ENCODE measurements around the gene SH3PXD2A. TPM values are rescaled to one million over a fixed set of nuclear protein-coding genes. Genes with fewer than 3 reads are reported as not detected.
A peak's percentile ranks its signal among the peaks of the same experiment; 100 is the strongest.

Gene SH3PXD2A
- total and polyA plus RNA-seq, 9 of the 15 experiments (the other 6 are each of a cell fraction or from before 2014, with no cell fraction given) = 0.41 to 9.3 (median 2.5) TPM

DNA sequence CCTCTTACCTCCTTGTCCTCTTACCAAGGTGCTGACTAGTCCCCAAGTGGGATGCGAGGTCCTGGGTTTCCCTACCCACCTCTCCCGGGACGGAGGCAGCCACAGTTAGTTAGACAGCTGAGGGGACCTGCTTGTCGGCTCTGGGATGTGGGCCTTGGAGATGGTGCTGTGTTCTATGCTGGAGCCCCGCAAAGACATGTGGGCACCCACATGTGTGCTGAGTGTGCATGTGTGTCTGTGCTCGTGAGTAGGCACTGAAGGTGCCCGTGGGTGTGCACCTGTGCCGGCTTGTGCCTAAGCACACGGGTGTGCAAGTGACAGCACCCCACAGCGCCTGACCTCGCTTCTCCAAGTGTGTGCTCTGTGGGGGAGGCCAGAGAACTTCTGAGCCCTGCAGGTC lies 299.7 kb downstream of the SH3PXD2A start (continued):
- TF ChIP-seq HDAC6 (IDR thresholded peaks at IDR 0.05; ENCODE audit: low read depth, low read length) (no peak), HNRNPUL1 (IDR thresholded peaks at IDR 0.05; ENCODE audit: low read length) (no peak), L3MBTL2 (IDR thresholded peaks at IDR 0.05) (no peak), KAT8 (IDR thresholded peaks at IDR 0.05; ENCODE audit: low read depth) (no peak), NFE2L1 (tag; IDR thresholded peaks at IDR 0.05; ENCODE audit: borderline replicate concordance, low read depth) (no peak), NR1H2 (CRISPR knock-in tag; IDR thresholded peaks at IDR 0.05) (no peak)
- TF ChIP-seq, protein P1, sequence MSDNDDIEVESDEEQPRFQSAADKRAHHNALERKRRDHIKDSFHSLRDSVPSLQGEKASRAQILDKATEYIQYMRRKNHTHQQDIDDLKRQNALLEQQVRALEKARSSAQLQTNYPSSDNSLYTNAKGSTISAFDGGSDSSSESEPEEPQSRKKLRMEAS (CRISPR knock-in tag; IDR thresholded peaks at IDR 0.05) = no peak

DNA sequence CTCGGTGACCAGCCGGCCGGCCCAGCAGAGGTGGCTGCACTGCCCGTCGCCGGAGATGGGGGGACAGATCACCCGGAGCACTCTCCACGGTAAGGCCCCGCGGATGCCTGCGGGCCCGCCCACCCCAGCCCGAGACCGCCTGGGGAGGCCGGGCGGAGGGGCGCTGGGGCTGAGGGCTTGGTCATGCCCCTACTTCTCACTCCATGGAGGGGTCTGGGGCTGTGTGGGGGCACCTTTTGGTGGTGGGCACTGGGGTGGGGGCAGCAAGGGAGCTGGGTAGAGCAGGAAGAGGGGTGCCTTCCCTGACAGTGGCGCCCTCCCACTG lies 300.1 kb downstream of the SH3PXD2A start:
- ChIA-PET POLR2A (interaction anchor here (0.6 to 0.8 kb wide), 2 partner anchors 13 to 86 kb away, joined by 3 to 4 read pairs; no protein-coding TSS in a partner anchor), CTCF (ENCODE audit: low intra/inter-chr PET ratio) (no interaction called here)
- H3K4me3 ChIP-seq = peak overlapping the region; percentile 22; the same call in 1 of the 2 replicates
- no peak overlapping the region for H3K27ac ChIP-seq (ENCODE audit: extremely low read depth, low read depth, low read length)
- DNase-seq (ENCODE audit: extremely low read depth in 1 of 4, low spot score in 3 of 4) = no peak
- no peak; the same call in 1 of the 3 replicates for ATAC-seq
- intact Hi-C loops (cut with micrococcal nuclease) (no loop called here), in situ Hi-C loops (cut with MboI) (no loop called here)
- H3K4me1 ChIP-seq (replicated peaks in 1 of 2; ENCODE audit: control insufficient read depth in 2 of 2, insufficient read depth in 2 of 2, low read length in 2 of 2) = peaks cover 0 to 13% of the 10 kb centered on the region in 2 experiments; a peak in 3 of 5 replicates
- H3K9me1 ChIP-seq (ENCODE audit: control insufficient read depth, insufficient read depth, low read length) = no peaks in the 10 kb centered on the region
- WGBS (ENCODE audit: insufficient coverage, low coverage, missing lambda C conversion rate) = 0% methylated on average over 1 of the region's 18 CpGs
- H3K36me3 ChIP-seq (ENCODE audit: control insufficient read depth, insufficient read depth, low read length) = no peaks in the 10 kb centered on the region
- no peak overlapping the region; a peak in 1 of 4 replicates for H3K9ac ChIP-seq (ENCODE audit: insufficient read depth in 1 of 2, low read depth in 2 of 2, low read length in 2 of 2)
- TF ChIP-seq, protein P2, sequence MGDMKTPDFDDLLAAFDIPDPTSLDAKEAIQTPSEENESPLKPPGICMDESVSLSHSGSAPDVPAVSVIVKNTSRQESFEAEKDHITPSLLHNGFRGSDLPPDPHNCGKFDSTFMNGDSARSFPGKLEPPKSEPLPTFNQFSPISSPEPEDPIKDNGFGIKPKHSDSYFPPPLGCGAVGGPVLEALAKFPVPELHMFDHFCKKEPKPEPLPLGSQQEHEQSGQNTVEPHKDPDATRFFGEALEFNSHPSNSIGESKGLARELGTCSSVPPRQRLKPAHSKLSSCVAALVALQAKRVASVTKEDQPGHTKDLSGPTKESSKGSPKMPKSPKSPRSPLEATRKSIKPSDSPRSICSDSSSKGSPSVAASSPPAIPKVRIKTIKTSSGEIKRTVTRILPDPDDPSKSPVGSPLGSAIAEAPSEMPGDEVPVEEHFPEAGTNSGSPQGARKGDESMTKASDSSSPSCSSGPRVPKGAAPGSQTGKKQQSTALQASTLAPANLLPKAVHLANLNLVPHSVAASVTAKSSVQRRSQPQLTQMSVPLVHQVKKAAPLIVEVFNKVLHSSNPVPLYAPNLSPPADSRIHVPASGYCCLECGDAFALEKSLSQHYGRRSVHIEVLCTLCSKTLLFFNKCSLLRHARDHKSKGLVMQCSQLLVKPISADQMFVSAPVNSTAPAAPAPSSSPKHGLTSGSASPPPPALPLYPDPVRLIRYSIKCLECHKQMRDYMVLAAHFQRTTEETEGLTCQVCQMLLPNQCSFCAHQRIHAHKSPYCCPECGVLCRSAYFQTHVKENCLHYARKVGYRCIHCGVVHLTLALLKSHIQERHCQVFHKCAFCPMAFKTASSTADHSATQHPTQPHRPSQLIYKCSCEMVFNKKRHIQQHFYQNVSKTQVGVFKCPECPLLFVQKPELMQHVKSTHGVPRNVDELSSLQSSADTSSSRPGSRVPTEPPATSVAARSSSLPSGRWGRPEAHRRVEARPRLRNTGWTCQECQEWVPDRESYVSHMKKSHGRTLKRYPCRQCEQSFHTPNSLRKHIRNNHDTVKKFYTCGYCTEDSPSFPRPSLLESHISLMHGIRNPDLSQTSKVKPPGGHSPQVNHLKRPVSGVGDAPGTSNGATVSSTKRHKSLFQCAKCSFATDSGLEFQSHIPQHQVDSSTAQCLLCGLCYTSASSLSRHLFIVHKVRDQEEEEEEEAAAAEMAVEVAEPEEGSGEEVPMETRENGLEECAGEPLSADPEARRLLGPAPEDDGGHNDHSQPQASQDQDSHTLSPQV (IDR thresholded peaks at IDR 0.05) = no peak
- TF ChIP-seq, protein P3, sequence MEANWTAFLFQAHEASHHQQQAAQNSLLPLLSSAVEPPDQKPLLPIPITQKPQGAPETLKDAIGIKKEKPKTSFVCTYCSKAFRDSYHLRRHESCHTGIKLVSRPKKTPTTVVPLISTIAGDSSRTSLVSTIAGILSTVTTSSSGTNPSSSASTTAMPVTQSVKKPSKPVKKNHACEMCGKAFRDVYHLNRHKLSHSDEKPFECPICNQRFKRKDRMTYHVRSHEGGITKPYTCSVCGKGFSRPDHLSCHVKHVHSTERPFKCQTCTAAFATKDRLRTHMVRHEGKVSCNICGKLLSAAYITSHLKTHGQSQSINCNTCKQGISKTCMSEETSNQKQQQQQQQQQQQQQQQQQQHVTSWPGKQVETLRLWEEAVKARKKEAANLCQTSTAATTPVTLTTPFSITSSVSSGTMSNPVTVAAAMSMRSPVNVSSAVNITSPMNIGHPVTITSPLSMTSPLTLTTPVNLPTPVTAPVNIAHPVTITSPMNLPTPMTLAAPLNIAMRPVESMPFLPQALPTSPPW (CRISPR knock-in tag; IDR thresholded peaks at IDR 0.05) = peak; percentile 5; the same call in 1 of the 2 replicates
- no peak for TF ChIP-seq IFI16 (CRISPR knock-in tag; IDR thresholded peaks at IDR 0.05)
- H3K27me3 ChIP-seq (ENCODE audit: control insufficient read depth in 2 of 2, insufficient read depth in 2 of 2, low read length in 2 of 2) = peaks cover 5 to 63% of the 10 kb centered on the region in 2 experiments; a peak in 4 of 5 replicates
- H3K79me2 ChIP-seq (ENCODE audit: control insufficient read depth, insufficient read depth, low read length) = no peaks in the 10 kb centered on the region
- no TSS peak for BruUV-seq (replicated peaks)
- no peak overlapping the region for H2AFZ ChIP-seq (ENCODE audit: low read depth, low read length)
- H3K9me3 ChIP-seq (replicated peaks; ENCODE audit: control insufficient read depth, insufficient read depth, low read depth, low read length) = no peaks in the 10 kb centered on the region
- FAIRE-seq = no peak
- peaks cover 4% of the 10 kb centered on the region; the same call in 1 of the 2 replicates for H4K20me1 ChIP-seq (replicated peaks; ENCODE audit: control insufficient read depth, insufficient read depth, low read length)
- H3K4me2 ChIP-seq (ENCODE audit: insufficient read depth, low read length) = peak overlapping the region; percentile 10; the same call in 1 of the 2 replicates

Measured in K562 (cell line).